IMR-90 (cell line): Measurements from ENCODE around the gene LPAR2.

Experiments used
- TF ChIP-seq, protein P1 (sequence below): conservative IDR thresholded peaks from 2 replicates; pipeline ENCODE4 v1.5.1; 2012; ENCODE audit warnings: mild to moderate bottlenecking, low read depth, low read length, improper control_type of control experiment
- TF ChIP-seq, protein P2 (sequence below): fragments of 150-350 bp; IDR thresholded peaks from 2 replicates; pipeline ENCODE4 v1.6.1; 2016; ENCODE audit warnings: low read depth, mild to moderate bottlenecking, low read length, moderate library complexity, borderline replicate concordance

DNA sequence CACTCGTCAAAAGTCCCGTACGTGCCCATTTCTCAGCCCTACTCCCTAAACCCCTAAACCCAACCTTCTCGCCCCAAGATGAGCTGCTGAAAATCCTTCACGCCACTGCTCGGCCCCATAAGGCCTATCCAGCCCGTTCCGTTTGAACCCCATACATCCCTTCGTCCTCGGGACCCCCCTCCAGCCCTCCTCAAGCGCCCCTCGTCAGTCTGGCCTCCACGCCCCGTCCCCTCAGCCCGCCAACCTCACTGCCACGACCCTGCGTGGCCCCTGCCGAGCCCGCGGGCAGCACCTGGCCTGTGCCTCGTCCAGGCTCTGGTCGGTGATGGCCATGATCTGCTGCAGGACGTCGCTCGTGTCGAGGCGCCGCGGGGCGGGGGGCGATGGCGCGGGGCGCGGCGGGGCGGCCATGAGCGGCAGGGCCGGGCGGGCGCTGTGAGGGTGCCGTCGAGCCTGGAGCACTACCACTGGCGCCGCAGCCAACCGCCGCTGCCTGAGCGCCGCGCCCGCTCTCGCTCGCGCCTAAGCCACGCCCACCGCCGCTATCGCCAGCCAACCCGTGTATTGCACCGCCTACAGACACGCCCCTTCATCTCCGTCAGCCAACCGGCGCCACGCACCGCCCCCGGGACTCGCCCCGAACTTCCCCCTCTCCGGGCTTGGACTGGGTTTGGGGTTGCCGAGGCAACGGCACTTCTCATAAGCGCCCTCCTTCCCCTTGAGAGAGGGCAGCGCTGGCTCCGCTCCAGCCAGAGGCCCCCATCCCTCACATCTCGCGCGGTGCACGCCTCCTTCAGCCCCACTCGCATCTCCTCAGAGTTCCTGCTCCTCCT, 9.6 kb downstream of the LPAR2 start, which contains the start of gene PBX4:
- TF ChIP-seq, protein P1, sequence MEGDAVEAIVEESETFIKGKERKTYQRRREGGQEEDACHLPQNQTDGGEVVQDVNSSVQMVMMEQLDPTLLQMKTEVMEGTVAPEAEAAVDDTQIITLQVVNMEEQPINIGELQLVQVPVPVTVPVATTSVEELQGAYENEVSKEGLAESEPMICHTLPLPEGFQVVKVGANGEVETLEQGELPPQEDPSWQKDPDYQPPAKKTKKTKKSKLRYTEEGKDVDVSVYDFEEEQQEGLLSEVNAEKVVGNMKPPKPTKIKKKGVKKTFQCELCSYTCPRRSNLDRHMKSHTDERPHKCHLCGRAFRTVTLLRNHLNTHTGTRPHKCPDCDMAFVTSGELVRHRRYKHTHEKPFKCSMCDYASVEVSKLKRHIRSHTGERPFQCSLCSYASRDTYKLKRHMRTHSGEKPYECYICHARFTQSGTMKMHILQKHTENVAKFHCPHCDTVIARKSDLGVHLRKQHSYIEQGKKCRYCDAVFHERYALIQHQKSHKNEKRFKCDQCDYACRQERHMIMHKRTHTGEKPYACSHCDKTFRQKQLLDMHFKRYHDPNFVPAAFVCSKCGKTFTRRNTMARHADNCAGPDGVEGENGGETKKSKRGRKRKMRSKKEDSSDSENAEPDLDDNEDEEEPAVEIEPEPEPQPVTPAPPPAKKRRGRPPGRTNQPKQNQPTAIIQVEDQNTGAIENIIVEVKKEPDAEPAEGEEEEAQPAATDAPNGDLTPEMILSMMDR: no peak
- TF ChIP-seq, protein P2, sequence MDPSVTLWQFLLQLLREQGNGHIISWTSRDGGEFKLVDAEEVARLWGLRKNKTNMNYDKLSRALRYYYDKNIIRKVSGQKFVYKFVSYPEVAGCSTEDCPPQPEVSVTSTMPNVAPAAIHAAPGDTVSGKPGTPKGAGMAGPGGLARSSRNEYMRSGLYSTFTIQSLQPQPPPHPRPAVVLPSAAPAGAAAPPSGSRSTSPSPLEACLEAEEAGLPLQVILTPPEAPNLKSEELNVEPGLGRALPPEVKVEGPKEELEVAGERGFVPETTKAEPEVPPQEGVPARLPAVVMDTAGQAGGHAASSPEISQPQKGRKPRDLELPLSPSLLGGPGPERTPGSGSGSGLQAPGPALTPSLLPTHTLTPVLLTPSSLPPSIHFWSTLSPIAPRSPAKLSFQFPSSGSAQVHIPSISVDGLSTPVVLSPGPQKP: no peak
